Kidney capillary endothelial cell (primary cell): ENCODE measurements around the gene JMJD1C.
A peak's percentile ranks its signal among the peaks of the same experiment; 100 is the strongest.
"Not testable (repeated sequence)": the region's sequence is repeated elsewhere in the genome, so short reads cannot be mapped to it uniquely, and the experiment has no call there.

Experiments
- DNase-seq: peaks from one replicate; pipeline ENCODE4 v3.0.0-alpha.2; 2018; ENCODE audit warnings: low spot score

The JMJD1C gene

GRCh38 chr10:63410633-63411032 lies 55.1 kb downstream of the JMJD1C start:
- DNase-seq: no peak

- DNase-seq: no peak
These were observed 56.2 kb downstream of the JMJD1C start for GRCh38 chr10:63409465-63410027.

DNA sequence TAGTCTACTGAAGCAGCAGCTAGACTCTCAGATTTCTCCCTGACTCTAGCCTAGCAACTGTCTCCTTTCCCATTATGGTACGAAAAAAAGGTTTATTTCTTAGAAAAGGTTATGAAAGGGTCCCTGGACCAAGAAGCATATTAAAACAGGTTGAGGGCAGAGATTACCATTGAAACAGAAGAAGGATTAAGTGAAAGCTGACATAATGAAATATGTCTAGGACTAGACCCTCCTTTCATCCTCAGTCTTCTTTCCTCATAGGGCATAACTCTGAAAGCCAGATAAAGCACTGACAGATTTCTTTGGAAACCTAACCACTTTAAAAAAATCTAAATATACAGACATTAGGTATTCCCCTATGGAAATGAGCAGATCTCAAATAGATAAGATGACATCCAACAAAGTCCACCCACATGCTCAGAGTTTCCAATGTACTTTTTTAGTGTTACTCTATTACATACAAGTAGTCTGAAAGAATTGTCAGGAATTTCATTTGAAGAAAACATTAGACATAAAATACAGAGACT lies 58.6 kb downstream of the JMJD1C start:
- DNase-seq: no peak

- no peak for DNase-seq
These were observed 69.5 kb downstream of the JMJD1C start for GRCh38 chr10:63396133-63396761.

GRCh38 chr10:63393050-63393449 lies 72.7 kb downstream of the JMJD1C start:
- DNase-seq: no peak

- DNase-seq: no peak
These were observed 73.6 kb downstream of the JMJD1C start for GRCh38 chr10:63392224-63392623.

GRCh38 chr10:63391812-63392211 lies 74.0 kb downstream of the JMJD1C start:
- DNase-seq: no peak

DNA sequence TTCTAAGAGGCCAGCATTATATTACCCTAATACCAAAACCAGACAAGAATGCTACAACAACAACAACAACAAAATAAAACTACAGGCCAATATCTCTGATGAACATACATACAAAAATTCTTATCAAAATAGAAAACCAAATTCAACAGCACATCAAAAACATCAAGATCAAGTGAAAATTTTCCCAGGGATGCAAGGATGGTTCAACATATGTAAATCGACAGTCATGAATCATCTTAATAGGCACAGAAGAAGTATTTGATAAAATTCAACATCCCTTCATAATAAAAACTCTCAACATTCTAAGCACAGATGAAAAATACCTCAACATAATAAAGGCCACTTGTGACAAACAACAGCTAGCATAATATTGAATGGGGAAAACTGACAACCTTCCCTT lies 75.3 kb downstream of the JMJD1C start:
- no peak for DNase-seq

DNA sequence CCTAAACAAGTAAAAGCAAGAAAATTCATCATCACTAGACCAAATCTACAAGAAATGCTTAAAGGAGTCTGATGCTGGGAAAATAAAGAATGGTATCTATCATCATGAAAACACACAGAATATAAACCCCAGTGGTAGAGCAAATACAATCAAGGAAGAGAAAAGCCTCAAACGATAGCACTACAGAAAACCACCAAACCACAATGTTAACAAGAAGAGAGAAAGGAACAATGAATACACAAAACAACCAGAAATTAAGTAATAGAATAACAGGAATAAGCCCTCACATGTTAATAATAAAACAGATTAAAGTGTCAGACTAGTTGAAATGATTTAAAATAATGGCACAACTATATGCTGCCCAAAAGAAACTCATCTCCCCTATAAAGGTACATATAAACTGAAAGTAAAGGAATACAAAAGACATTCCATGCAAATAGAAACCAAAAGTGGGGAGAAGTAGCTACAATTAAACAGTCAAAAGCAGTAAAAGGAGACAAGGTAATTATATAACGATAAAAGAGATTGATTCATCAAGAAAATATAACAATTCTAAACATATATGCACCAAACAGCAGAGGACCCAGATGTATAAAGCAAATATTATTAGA lies 77.3 kb downstream of the JMJD1C start:
- no peak for DNase-seq

DNA sequence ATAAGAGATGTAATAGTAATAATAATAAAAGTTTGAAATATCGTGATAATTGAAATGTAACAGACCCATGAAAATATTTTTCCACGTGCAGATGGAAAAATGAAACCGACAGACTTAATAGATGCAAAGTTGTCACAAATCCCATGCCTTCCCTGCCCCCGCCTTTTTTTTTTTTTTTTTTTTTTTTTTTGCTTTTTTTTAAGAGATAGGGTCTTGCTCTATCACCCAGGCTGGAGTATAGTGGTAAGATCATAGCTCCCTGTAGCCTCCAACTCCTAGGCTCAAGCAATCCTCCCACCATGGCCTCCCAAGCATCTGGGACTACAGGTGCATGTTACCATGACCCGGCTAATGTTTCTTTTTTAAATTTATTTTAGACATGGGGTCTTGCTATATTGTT lies 80.5 kb downstream of the JMJD1C start:
- no peak for DNase-seq

DNA sequence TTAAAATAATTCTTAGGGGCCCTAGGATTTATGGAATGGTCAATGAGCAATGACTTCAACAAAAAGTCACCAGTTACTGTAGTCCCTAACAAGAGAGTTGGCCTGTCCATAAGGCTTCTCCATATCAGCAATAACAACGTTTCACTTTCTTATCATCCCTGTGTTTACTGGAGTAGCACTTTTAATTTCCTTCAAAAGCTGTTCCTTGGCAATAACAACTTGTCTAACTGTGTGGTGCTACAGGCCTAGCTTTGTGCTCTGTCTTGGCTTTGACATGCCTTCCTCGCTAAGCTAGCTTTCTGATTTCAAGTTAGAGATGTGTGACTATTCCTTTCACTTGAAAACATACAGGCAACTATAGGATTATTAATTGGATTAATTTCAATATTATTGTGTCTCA lies 81.1 kb downstream of the JMJD1C start:
- DNase-seq: no peak

GRCh38 chr10:63384001-63384400 lies 81.8 kb downstream of the JMJD1C start:
- no peak for DNase-seq

GRCh38 chr10:63383141-63383540 lies 82.6 kb downstream of the JMJD1C start:
- no peak for DNase-seq

GRCh38 chr10:63382066-63382465 lies 83.7 kb downstream of the JMJD1C start:
- no peak for DNase-seq

GRCh38 chr10:63377305-63377661 lies 88.5 kb downstream of the JMJD1C start:
- not testable (repeated sequence) for DNase-seq

GRCh38 chr10:63376560-63377304 lies 89.0 kb downstream of the JMJD1C start:
- no peak for DNase-seq

- DNase-seq: no peak
These were observed 89.9 kb downstream of the JMJD1C start for GRCh38 chr10:63375859-63376258.

- DNase-seq: no peak
These were observed 90.3 kb downstream of the JMJD1C start for GRCh38 chr10:63375458-63375857.

DNA sequence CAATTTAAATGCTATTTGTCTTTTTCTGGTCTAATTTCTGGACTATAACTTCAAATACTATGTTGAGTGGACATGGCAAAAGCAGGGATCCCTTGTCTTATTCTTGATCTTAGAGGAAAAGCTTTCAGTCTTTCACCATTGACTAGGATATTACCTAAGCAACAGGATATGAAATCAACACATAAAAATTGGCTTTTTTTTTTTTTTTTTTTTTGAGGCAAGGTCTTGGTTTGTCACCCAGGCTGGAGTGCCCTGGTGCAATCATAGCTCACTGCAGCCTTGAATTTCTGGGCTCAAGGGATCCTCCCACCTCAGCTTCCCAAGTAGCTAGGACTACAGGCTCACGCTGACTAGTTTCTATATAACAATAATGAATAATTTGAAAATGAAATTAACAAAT lies 90.8 kb downstream of the JMJD1C start:
- DNase-seq: peak; percentile 56

DNA sequence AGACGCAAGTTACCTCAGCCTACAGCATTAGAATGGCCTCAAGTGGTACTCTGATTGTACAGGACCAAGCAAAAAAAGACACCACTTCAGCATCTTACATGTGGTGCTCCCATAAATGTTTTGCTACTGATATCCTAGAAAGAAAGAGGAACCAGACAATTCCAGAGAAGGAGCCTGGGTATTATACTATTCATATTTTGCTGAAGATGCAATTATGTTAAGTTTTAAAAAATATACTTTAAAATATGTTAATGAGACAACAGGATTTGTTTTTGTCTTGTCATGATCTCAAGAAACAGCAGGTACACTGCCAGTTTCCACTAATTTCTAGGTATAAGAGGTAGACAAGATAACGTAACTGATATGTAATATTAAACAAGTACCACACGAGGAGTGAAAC lies 92.6 kb downstream of the JMJD1C start:
- DNase-seq: no peak

GRCh38 chr10:63369711-63370110 lies 96.1 kb downstream of the JMJD1C start:
- no peak for DNase-seq

DNA sequence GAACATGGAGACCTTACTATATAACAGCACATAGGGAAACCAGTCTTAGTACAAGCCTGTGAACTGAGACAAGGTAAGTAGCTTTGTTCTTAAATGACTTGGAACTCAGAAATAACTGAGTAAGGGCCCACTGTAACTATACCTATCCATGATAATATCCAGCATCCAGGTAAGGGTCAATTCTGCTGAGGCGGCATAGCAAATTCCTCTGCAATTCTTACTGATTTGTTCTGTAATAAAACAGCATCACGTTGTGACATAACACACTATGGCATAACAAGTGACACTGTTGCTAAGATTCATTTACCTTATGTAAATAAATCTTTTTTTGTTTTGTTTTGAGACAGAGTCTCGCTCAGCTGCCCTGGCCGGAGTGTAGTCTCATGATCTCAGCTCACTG lies 97.4 kb downstream of the JMJD1C start:
- no peak for DNase-seq

GRCh38 chr10:63366933-63367332 lies 98.8 kb downstream of the JMJD1C start:
- no peak for DNase-seq
